SU-DHL-6 (cell line): ENCODE results near the gene SLC9A9.

ENCODE experiments used
- CTCF ChIP-seq: fragments of 200-600 bp; sonication (generic); IDR thresholded peaks from one replicate; pipeline ENCODE4 v1.5.1; 2017; ENCODE audit warnings: antibody characterized with exemption, mild to moderate bottlenecking, low read length, moderate library complexity; ENCODE audit not compliant: insufficient read depth, poor library complexity, severe bottlenecking
- EZH2phosphoT487 ChIP-seq: fragments of 200-600 bp; sonication (generic), shearing (Covaris generic); conservative IDR thresholded peaks from 2 replicates; pipeline ENCODE4 v1.6.1; 2018; ENCODE audit warnings: mild to moderate bottlenecking, antibody characterized with exemption, low read length, moderate library complexity, mixed read lengths

- TF ChIP-seq CTCF (no peak), EZH2phosphoT487 (no peak)
Observed at GRCh38 chr3:143291836-143292447, 556.3 kb downstream of the SLC9A9 start.
